Astrocyte of the spinal cord (primary cell): ENCODE data around the gene RUBCNL.

Source experiments
- DNase-seq: peaks from one replicate; pipeline ENCODE4 v3.0.0; 2011; ENCODE audit warnings: low read depth, low spot score
- H3K4me3 ChIP-seq: 2 replicates; pipeline ENCODE4 v1.5.1; 2011; ENCODE audit warnings: low read depth, mild to moderate bottlenecking, low read length, moderate library complexity
- CTCF ChIP-seq: IDR thresholded peaks from 2 replicates; pipeline ENCODE4 v1.5.1; 2012; ENCODE audit warnings: low read depth, mild to moderate bottlenecking, low read length, inconsistent platforms
- in situ Hi-C: cut with HindIII; loops from 2 replicates; pipeline ENCODE4 v1.10.0; 2017; ENCODE audit warnings: low sequenced_read_pairs

The RUBCNL gene

DNA sequence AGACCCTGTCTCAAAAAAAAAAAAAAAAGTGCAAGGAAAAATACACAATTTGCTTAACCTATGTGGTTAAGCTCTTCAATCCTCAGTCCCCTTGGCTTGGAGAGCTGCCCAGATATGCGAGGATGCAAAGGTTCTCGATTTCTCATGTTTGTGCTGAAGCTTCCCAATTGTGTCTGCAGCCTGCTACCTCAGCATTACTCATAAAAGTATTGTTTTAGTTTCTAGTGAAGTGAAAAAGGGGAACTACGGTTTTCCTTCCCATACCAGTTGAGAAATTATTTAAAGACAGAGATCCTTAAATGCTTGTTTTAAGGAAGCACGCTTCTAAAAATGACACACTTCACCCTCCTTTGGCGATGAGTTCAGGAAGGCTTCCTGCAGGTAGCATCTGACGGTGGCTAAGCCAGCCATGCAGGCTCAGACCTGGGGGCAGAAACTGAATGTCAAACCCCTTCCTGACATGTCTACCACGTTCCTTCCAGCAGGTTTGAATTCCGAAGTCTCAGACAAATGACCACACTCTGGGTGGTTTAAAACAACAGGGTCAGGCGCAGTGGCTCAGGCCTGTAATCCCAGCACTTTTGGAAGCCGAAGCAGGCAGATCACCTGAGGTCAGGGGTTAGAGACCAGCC, 47.9 kb downstream of the RUBCNL start:
- peak; percentile 23 for TF ChIP-seq CTCF
- peak; percentile 96 for DNase-seq
- no peak overlapping the region for H3K4me3 ChIP-seq
- in situ Hi-C loops, result no loop called here

- no peak overlapping the region for H3K4me3 ChIP-seq
- in situ Hi-C loops, result no loop called here
- DNase-seq, result no peak
- TF ChIP-seq CTCF, result no peak
Observed at GRCh38 chr13:46337700-46338099, 49.4 kb downstream of the RUBCNL start.

GRCh38 chr13:46334035-46334822, 52.8 kb downstream of the RUBCNL start:
- H3K4me3 ChIP-seq, result no peak overlapping the region
- DNase-seq, result no peak
- in situ Hi-C loops, result no loop called here
- TF ChIP-seq CTCF, result no peak

DNA sequence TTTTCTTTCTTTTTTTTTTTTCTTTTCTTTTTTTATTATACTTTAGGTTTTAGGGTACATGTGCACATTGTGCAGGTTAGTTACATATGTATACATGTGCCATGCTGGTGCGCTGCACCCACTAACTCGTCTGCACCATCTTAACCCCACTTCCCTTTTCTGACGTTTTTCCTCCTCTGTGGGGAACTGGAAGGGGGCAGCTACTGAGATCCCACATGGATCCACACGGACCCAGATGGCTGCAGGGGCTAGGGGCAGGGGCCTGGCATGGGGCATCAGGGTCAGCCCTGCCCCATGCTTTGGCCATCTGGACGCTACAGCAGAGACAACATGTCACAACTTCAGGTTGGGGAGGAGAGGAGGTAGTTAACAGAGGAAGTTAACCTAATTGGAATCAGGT, 54.3 kb downstream of the RUBCNL start:
- in situ Hi-C loops, result no loop called here
- DNase-seq, result no peak
- H3K4me3 ChIP-seq, result no peak overlapping the region
- no peak for TF ChIP-seq CTCF

GRCh38 chr13:46329624-46330023, 57.4 kb downstream of the RUBCNL start:
- no peak overlapping the region for H3K4me3 ChIP-seq
- no peak for DNase-seq
- in situ Hi-C loops, result no loop called here
- no peak for TF ChIP-seq CTCF

- in situ Hi-C loops, result no loop called here
- no peak for TF ChIP-seq CTCF
- DNase-seq, result no peak
- H3K4me3 ChIP-seq, result no peak overlapping the region
Observed at GRCh38 chr13:46327246-46327645, 59.8 kb downstream of the RUBCNL start.
